ENCODE measurements around the gene ELF4. TPM values are rescaled to one million over a fixed set of nuclear protein-coding genes. Genes with fewer than 3 reads are reported as not detected.

The ELF4 gene
- total RNA-seq, 1 experiment from 2014 or later, result 0.81 TPM

GRCh38 chrX:130024127-130024526 is 86.2 kb downstream of the ELF4 start:
- Histone ChIP-seq H4K8ac (replicated peaks; ENCODE audit: insufficient read length, low read depth, low read length) (no peak overlapping the region), H2AFZ (ENCODE audit: low read length) (no peak overlapping the region), H2BK120ac (ENCODE audit: low read depth, low read length, poor library complexity, severe bottlenecking) (no peak overlapping the region), H2AK5ac (ENCODE audit: insufficient read length, low read length) (no peak overlapping the region), H3K4me2 (ENCODE audit: insufficient read depth, insufficient read length, low read length) (no peak overlapping the region), H2BK15ac (ENCODE audit: low read depth, low read length) (no peak overlapping the region), H4K20me1 (ENCODE audit: control insufficient read depth, insufficient read depth, insufficient read length) (no peaks in the 10 kb centered on the region), H3K4ac (ENCODE audit: low read depth, low read length) (no peak overlapping the region), H2BK12ac (ENCODE audit: insufficient read length, low read depth, low read length) (no peak overlapping the region), H2BK5ac (ENCODE audit: insufficient read length, low read length) (no peak overlapping the region), H3T11ph (ENCODE audit: low read length) (no peak overlapping the region), H3K23ac (ENCODE audit: insufficient read length, low read depth, low read length) (no peak overlapping the region), H3K9ac (ENCODE audit: extremely low read depth, insufficient read length, low read length) (no peak overlapping the region), H4K91ac (ENCODE audit: insufficient read length, low read depth, low read length) (no peak overlapping the region), H3K27ac (ENCODE audit: insufficient read length, low read depth, low read length) (no peak overlapping the region), H3K9me3 (ENCODE audit: control insufficient read depth, low read depth, low read length) (peaks cover 15% of the 10 kb centered on the region), H3K27me3 (ENCODE audit: insufficient read depth, low read length) (no peaks in the 10 kb centered on the region), H3K56ac (ENCODE audit: insufficient read length, low read depth, low read length) (no peak overlapping the region), H3K79me2 (ENCODE audit: insufficient read depth, low read length) (no peaks in the 10 kb centered on the region), H3K18ac (ENCODE audit: insufficient read length, low read depth, low read length) (no peak overlapping the region), H2BK20ac (ENCODE audit: low read depth, low read length, poor library complexity, severe bottlenecking) (no peak overlapping the region), H3K79me1 (ENCODE audit: insufficient read depth, low read depth, low read length, poor library complexity, severe bottlenecking) (no peaks in the 10 kb centered on the region), H3K23me2 (ENCODE audit: insufficient read length, low read depth, low read length, poor library complexity, severe bottlenecking) (no peaks in the 10 kb centered on the region), H4K5ac (ENCODE audit: insufficient read length, low read depth, low read length) (no peak overlapping the region), H3K14ac (ENCODE audit: insufficient read depth, low read length) (no peak overlapping the region), H3K4me1 (ENCODE audit: insufficient read depth, low read length) (no peaks in the 10 kb centered on the region)
- Mint-ChIP-seq H3K27me3 (ENCODE audit: low read depth) (no peaks in the 10 kb centered on the region; the same call in none of the 2 replicates), H3K36me3 (ENCODE audit: insufficient read depth in 1 of 3, low read depth in 3 of 3) (peaks cover 6 to 43% (median 12%) of the 10 kb centered on the region in 3 experiments; a peak in 6 of 7 replicates), H3K4me1 (peaks cover 4% of the 10 kb centered on the region in 2 experiments), H3K9me3 (peaks cover 0 to 82% of the 10 kb centered on the region in 2 experiments; a peak in 3 of 5 replicates), H3K27ac (peak overlapping the region in 1 of 3 experiments; percentile 42; a peak in 1 of 7 replicates), H3K4me3 (peak overlapping the region in 1 of 2 experiments; percentile 52; a peak in 2 of 5 replicates)
- no CpG with 5 or more reads among the region's 9 CpGs for WGBS (ENCODE audit: extremely low coverage, insufficient read length, low lambda C conversion rate)
- TF ChIP-seq CTCF (conservative IDR thresholded peaks at IDR 0.05), result no peak
- peak; percentile 91 for DNase-seq

Measured in H9 (cell line).